Hematopoietic multipotent progenitor cell treated with erythropoietin and hydrocortisone succinate and interleukin-3 and kit ligand, for 8 days (in vitro differentiated cells): ENCODE measurements around the gene IDUA.
A peak's percentile ranks its signal among the peaks of the same experiment; 100 is the strongest.

ENCODE experiments used
- DNase-seq: peaks from one replicate; pipeline ENCODE4 v3.0.0-alpha.2; 2015

Gene IDUA

GRCh38 chr4:1018147-1019020 is 31.5 kb downstream of the IDUA start:
- DNase-seq: no peak

- DNase-seq: no peak
These were observed 32.5 kb downstream of the IDUA start for GRCh38 chr4:1019320-1019719.

GRCh38 chr4:1019729-1020470 is 33.1 kb downstream of the IDUA start:
- DNase-seq: no peak

- DNase-seq: no peak
These were observed 34.7 kb downstream of the IDUA start for GRCh38 chr4:1021386-1022050.

GRCh38 chr4:1022051-1022738 is 35.4 kb downstream of the IDUA start:
- DNase-seq: no peak

- DNase-seq: no peak
These were observed 35.9 kb downstream of the IDUA start for GRCh38 chr4:1022739-1023066.

- DNase-seq: no peak
These were observed 36.3 kb downstream of the IDUA start for GRCh38 chr4:1023075-1023640.

- DNase-seq: no peak
These were observed 37.3 kb downstream of the IDUA start for GRCh38 chr4:1023895-1024740.

- DNase-seq: no peak
These were observed 38.2 kb downstream of the IDUA start for GRCh38 chr4:1024882-1025545.

- DNase-seq: peak; percentile 65
These were observed 39.3 kb downstream of the IDUA start for GRCh38 chr4:1026115-1026514.

GRCh38 chr4:1027219-1027914 is 40.5 kb downstream of the IDUA start:
- no peak for DNase-seq

- DNase-seq: no peak
These were observed 41.0 kb downstream of the IDUA start for GRCh38 chr4:1027915-1028238.

GRCh38 chr4:1028574-1029220 is 41.9 kb downstream of the IDUA start:
- DNase-seq: no peak

GRCh38 chr4:1029529-1029928 is 42.7 kb downstream of the IDUA start:
- peak; percentile 94 for DNase-seq

GRCh38 chr4:1030031-1030430 is 43.2 kb downstream of the IDUA start:
- peak; percentile 60 for DNase-seq

GRCh38 chr4:1030559-1030958 is 43.7 kb downstream of the IDUA start:
- peak; percentile 55 for DNase-seq

GRCh38 chr4:1031346-1031745 is 44.5 kb downstream of the IDUA start:
- no peak for DNase-seq

GRCh38 chr4:1031956-1032795 is 45.3 kb downstream of the IDUA start:
- no peak for DNase-seq

- DNase-seq: no peak
These were observed 46.0 kb downstream of the IDUA start for GRCh38 chr4:1032861-1033260.
